Measurements from ENCODE around the gene DPM2.

GRCh38 chr9:127929625-127929979 lies 8.1 kb downstream of the DPM2 start:
- TF ChIP-seq CTCF (IDR thresholded peaks at IDR 0.05; ENCODE audit: low read depth, low read length): no peak
- no peak for TF ChIP-seq EZH2phosphoT487 (IDR thresholded peaks at IDR 0.05; ENCODE audit: low read depth)

Measured in OCI-LY3 (cell line).